ENCODE results near the gene RNF144A.
"Not testable (repeated sequence)": the region's sequence is repeated elsewhere in the genome, so short reads cannot be mapped to it uniquely, and the experiment has no call there.

RNF144A gene

DNA sequence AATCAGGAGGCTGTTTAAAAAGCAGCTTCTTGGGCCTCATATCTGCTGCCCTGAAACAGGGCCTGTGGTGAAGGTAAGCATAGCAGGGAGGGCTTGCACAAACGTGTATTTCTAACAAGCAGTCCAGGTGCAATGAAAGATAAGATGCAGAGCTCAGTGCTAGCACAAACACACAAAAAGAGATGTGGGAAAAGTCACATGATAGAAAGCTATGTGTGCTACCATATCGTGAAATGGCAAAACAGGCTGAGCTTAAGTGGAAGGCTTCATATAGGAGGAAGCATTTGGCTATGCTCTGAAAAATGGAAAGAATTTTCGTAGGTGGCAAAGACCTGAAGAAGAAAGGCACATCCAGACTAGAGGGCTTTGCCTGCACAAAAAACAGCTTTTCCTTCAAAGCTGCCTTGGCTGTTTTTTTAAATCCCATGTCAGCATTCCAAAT lies 29.4 kb upstream of the RNF144A start:
- no peak for TF ChIP-seq CTCF (IDR thresholded peaks at IDR 0.05; ENCODE audit: extremely low read depth, missing control alignments)

DNA sequence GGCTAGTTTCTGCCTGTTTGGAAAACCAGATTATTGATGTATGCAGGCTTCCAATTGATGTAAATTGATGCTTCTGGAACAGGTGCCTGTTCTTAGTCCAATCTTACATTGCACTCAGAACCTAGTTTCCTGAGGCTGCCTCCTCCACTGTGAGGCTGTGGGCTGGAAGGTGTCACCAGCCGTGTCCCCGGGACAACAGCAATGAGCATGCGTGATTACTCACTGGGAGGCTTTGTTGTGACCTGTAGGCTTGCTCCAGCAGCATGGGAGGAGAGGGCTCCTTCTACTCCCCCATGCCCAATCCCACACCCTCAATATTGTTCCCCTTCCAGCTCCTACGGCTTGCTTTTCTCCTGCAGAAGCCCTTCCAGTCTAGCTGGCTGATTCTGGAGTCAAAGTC lies 28.5 kb upstream of the RNF144A start:
- DNase-seq (ENCODE audit: low spot score), result no peak
- no peak for TF ChIP-seq CTCF (IDR thresholded peaks at IDR 0.05; ENCODE audit: extremely low read depth, missing control alignments)

More for the DNA sequence above, 29.4 kb upstream of the RNF144A start:
- no peak for DNase-seq (ENCODE audit: low spot score)

- TF ChIP-seq CTCF (IDR thresholded peaks at IDR 0.05; ENCODE audit: extremely low read depth, missing control alignments), result no peak
- DNase-seq (ENCODE audit: low spot score), result no peak
These were observed 23.2 kb upstream of the RNF144A start for GRCh38 chr2:6893876-6894482.

GRCh38 chr2:6896930-6897759 lies 20.1 kb upstream of the RNF144A start:
- TF ChIP-seq CTCF (IDR thresholded peaks at IDR 0.05; ENCODE audit: extremely low read depth, missing control alignments), result peak; percentile 48

GRCh38 chr2:6902581-6902980 lies 14.6 kb upstream of the RNF144A start:
- DNase-seq (ENCODE audit: low spot score), result not testable (repeated sequence)

More at GRCh38 chr2:6896930-6897759, 20.1 kb upstream of the RNF144A start:
- DNase-seq (ENCODE audit: low spot score), result no peak

DNA sequence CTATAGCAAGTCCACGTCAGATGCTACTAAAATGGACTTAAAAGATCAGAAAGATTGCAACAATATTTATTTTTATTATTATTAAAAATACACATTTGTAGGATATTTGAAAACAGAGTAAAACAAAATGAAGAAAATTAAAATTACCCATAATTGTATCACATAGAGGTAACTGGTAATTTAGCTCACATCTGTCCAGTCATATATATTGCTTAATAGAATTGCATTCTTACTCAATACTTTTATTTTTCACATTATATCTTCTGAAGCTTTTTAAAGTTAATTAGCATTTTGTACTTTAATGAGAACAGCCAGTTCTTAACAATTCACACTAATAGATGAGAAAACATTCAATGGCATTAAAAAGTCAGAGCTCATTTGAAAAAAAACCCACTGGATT lies 11.5 kb upstream of the RNF144A start:
- no peak for DNase-seq (ENCODE audit: low spot score)
- no peak for TF ChIP-seq CTCF (IDR thresholded peaks at IDR 0.05; ENCODE audit: extremely low read depth, missing control alignments)

- DNase-seq (ENCODE audit: low spot score), result no peak
- TF ChIP-seq CTCF (IDR thresholded peaks at IDR 0.05; ENCODE audit: extremely low read depth, missing control alignments), result no peak
These were observed 11.0 kb upstream of the RNF144A start for GRCh38 chr2:6906165-6906741.

Measured in GM20000 (cell line).